Tibial nerve (tissue), 4 donors: ENCODE measurements around the gene ABI1. TPM values are rescaled to one million over a fixed set of nuclear protein-coding genes. Genes with fewer than 3 reads are reported as not detected.

ENCODE experiments used
- DNase-seq, 2 donors: peaks; one replicate each; pipeline ENCODE4 v3.0.0-alpha.2; 2019; ENCODE audit warnings: low spot score in 2 of 2
- H3K27ac ChIP-seq, 4 donors: fragments of 200-600 bp; sonication (generic) in 3 of 4; one replicate each; pipeline ENCODE4 v1.5.1; 2017 to 2019; ENCODE audit warnings: mild to moderate bottlenecking in 1 of 4
- H3K27me3 ChIP-seq, 2 donors: fragments of 200-600 bp; sonication (generic) in 1 of 2; one replicate each; pipeline versions ENCODE4 v1.5.1 to v1.6.0; 2017 to 2019
- H3K36me3 ChIP-seq, 3 donors: fragments of 200-600 bp; sonication (generic); one replicate each; pipeline ENCODE4 v1.5.1; 2018 to 2019
- H3K4me1 ChIP-seq, 4 donors: fragments of 200-600 bp; sonication (generic) in 3 of 4; one replicate each; pipeline ENCODE4 v1.5.1; 2017 to 2019
- H3K4me3 ChIP-seq, 4 donors: fragments of 200-600 bp; sonication (generic) in 3 of 4; one replicate each; pipeline ENCODE4 v1.5.1; 2017 to 2019; ENCODE audit warnings: mild to moderate bottlenecking in 1 of 4, moderate library complexity in 1 of 4
- H3K9me3 ChIP-seq, 4 donors: fragments of 200-600 bp; sonication (generic) in 3 of 4; one replicate each; pipeline ENCODE4 v1.5.1; 2017 to 2019
- EP300 ChIP-seq, 2 donors: sonication (generic); formaldehyde crosslinking; IDR thresholded peaks; one replicate each; pipeline ENCODE4 v1.6.1; 2017; ENCODE audit warnings: antibody characterized with exemption in 2 of 2, mild to moderate bottlenecking in 1 of 2
- POLR2A ChIP-seq, 2 donors: fragments of 450-650 bp; IDR thresholded peaks; one replicate each; pipeline ENCODE4 v1.6.1; 2017; ENCODE audit warnings: antibody characterized with exemption in 2 of 2, mild to moderate bottlenecking in 2 of 2, moderate library complexity in 2 of 2
- WGBS, 2 donors: methylation state at CpG; one replicate each; pipeline ENCODE4 v1.1.5; 2018; 5-methylcytosine and 5-hydroxymethylcytosine counted together
- total RNA-seq, 4 donors: library from RNA; depleted of rRNA; stranded (reverse); fragments of >200 nt; gene quantifications; one replicate each; pipeline ENCODE4 v1.1.0, GENCODE V29; 2016
- TF ChIP-seq, protein P1 (sequence below), 5 experiments: fragments of 200-600 bp in 3 of 5; fragments of 450-650 bp in 2 of 5; sonication (generic) in 3 of 5; IDR thresholded peaks; one replicate each; pipeline ENCODE4 v1.5.1; 2016 to 2019; ENCODE audit warnings: antibody characterized with exemption in 5 of 5, mild to moderate bottlenecking in 3 of 5, moderate library complexity in 2 of 5

Gene ABI1
- total RNA-seq, 4 donors from 2014 or later: 25.9 to 32.1 (median 29.9) TPM

DNA sequence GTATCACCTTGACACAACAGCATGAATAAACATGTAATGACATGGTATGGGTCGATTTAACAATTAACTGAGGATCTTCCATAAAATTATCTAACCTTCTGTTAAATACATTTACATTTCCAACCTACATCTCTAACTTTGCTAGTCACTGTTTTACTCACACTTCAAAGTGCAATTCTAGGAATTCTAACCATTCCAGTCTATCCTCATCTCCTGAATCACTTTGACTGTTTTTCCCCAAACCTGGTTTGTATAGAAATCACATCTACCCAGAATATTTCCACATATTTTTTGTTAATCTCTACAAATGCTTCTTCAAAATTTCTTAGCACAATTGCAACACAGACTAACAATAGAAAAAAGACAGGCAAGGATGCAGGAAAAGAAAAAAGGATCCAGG lies 6.2 kb downstream of the ABI1 start:
- DNase-seq: no peak
- H3K9me3 ChIP-seq: no peaks in the 10 kb centered on the region
- peaks cover 0 to 62% (median 15%) of the 10 kb centered on the region in 4 donors for H3K4me1 ChIP-seq
- TF ChIP-seq POLR2A (IDR thresholded peaks at IDR 0.05) (no peak), EP300 (IDR thresholded peaks at IDR 0.05) (no peak)
- TF ChIP-seq, protein P1, sequence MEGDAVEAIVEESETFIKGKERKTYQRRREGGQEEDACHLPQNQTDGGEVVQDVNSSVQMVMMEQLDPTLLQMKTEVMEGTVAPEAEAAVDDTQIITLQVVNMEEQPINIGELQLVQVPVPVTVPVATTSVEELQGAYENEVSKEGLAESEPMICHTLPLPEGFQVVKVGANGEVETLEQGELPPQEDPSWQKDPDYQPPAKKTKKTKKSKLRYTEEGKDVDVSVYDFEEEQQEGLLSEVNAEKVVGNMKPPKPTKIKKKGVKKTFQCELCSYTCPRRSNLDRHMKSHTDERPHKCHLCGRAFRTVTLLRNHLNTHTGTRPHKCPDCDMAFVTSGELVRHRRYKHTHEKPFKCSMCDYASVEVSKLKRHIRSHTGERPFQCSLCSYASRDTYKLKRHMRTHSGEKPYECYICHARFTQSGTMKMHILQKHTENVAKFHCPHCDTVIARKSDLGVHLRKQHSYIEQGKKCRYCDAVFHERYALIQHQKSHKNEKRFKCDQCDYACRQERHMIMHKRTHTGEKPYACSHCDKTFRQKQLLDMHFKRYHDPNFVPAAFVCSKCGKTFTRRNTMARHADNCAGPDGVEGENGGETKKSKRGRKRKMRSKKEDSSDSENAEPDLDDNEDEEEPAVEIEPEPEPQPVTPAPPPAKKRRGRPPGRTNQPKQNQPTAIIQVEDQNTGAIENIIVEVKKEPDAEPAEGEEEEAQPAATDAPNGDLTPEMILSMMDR (IDR thresholded peaks at IDR 0.05): no peak
- no peak overlapping the region for H3K4me3 ChIP-seq
- no peaks in the 10 kb centered on the region for H3K36me3 ChIP-seq
- H3K27ac ChIP-seq: no peak overlapping the region
- no peaks in the 10 kb centered on the region for H3K27me3 ChIP-seq
- WGBS, 2 donors: 81 to 90% methylated on average over 1 of the region's 1 CpG

DNA sequence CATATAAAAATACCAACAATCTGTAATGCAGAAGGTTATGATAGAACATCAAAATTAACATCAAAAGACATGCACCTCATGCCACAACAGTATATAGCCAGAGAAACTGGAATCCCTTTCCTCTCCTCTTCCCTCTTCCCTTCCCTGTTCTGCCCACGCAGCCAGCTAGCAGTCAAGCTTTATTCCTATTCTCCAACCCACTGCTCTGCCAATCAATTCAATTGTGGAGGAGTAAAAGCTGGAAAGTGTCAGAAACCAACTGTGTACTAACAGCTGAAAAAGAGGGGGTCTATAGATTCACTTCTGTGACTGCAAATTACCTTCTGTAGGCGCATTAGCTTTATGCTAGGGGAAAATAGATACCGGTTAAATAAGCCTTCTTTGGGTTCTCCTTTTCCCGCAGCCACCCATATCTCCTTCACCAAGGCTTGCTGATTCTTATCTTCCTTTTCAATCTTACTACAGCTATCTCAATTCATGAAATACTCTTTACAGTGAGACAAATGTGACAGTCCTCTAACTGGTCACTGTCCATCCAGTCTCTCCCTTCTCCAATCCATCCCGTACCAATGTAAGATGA lies 16.3 kb downstream of the ABI1 start:
- no peak overlapping the region for H3K4me3 ChIP-seq
- no peak overlapping the region for H3K27ac ChIP-seq
- TF ChIP-seq, protein P1 (IDR thresholded peaks at IDR 0.05): no peak
- TF ChIP-seq EP300 (IDR thresholded peaks at IDR 0.05) (no peak), POLR2A (IDR thresholded peaks at IDR 0.05) (no peak)
- DNase-seq: no peak
- 59 to 65% methylated on average over 5 of the region's 5 CpGs for WGBS, 2 donors
- peaks cover 0 to 46% (median 4%) of the 10 kb centered on the region in 4 donors for H3K4me1 ChIP-seq
- H3K9me3 ChIP-seq: no peaks in the 10 kb centered on the region
- no peaks in the 10 kb centered on the region for H3K27me3 ChIP-seq
- H3K36me3 ChIP-seq: no peaks in the 10 kb centered on the region

DNA sequence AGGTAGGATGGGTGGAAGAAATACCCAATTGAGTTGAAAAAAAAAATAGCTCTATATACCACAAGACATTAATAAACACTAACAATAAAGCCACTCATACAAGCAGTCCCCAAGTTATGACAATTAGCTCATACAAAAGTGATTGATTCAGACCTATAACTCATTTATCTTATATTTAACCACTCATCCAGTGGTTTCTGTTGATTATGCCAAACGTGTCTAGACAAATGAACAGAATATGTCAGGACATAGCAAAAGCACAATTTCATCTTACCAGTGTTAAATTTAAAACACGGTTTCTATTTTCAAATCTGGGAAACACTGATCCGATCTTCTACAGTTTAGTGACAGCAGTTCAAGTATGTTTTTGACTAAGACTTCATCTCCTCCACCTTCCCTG lies 17.0 kb downstream of the ABI1 start:
- no peak for DNase-seq
- no peaks in the 10 kb centered on the region for H3K27me3 ChIP-seq
- TF ChIP-seq, protein P1 (IDR thresholded peaks at IDR 0.05): no peak
- TF ChIP-seq EP300 (IDR thresholded peaks at IDR 0.05) (no peak), POLR2A (IDR thresholded peaks at IDR 0.05) (no peak)

DNA sequence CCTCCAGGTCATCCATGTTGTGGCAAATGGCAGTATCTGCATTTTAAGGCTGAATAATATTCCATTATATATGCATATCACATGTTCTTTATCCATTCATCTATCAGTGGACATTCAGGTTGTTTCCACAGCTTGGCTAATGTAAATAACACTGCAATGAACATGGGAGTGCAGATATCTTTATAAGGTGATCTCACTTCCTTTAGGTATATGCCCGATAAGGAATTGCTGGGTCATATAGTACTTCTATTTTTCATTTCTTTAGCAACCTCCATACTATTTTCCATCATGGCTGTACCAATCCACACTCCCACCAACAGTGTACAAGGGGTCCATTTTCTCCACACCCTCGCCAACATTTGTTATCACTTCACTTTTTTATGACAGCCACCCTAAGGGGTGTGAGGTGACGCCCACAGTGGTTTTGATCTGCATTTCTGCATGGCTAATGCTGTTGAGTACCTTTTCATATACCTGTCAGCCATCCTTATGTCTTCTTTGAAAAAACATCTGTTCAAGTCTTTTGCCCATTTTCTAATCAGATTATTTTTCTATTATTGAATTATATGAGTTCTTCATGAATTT lies 18.9 kb downstream of the ABI1 start:
- no peak for DNase-seq
- 86 to 99% methylated on average over 3 of the region's 3 CpGs for WGBS, 2 donors
- Histone ChIP-seq H3K36me3 (no peaks in the 10 kb centered on the region), H3K4me3 (no peak overlapping the region), H3K27ac (no peak overlapping the region), H3K4me1 (peaks cover 0 to 38% (median 4%) of the 10 kb centered on the region in 4 donors), H3K9me3 (no peaks in the 10 kb centered on the region), H3K27me3 (no peaks in the 10 kb centered on the region)
- TF ChIP-seq, protein P1 (IDR thresholded peaks at IDR 0.05): no peak
- TF ChIP-seq POLR2A (IDR thresholded peaks at IDR 0.05) (no peak), EP300 (IDR thresholded peaks at IDR 0.05) (no peak)

More for the DNA sequence above, 17.0 kb downstream of the ABI1 start:
- Histone ChIP-seq H3K9me3 (no peaks in the 10 kb centered on the region), H3K4me3 (no peak overlapping the region), H3K27ac (no peak overlapping the region), H3K36me3 (no peaks in the 10 kb centered on the region), H3K4me1 (peaks cover 0 to 38% (median 4%) of the 10 kb centered on the region in 4 donors)
- 47 to 57% methylated on average over 3 of the region's 3 CpGs for WGBS, 2 donors

DNA sequence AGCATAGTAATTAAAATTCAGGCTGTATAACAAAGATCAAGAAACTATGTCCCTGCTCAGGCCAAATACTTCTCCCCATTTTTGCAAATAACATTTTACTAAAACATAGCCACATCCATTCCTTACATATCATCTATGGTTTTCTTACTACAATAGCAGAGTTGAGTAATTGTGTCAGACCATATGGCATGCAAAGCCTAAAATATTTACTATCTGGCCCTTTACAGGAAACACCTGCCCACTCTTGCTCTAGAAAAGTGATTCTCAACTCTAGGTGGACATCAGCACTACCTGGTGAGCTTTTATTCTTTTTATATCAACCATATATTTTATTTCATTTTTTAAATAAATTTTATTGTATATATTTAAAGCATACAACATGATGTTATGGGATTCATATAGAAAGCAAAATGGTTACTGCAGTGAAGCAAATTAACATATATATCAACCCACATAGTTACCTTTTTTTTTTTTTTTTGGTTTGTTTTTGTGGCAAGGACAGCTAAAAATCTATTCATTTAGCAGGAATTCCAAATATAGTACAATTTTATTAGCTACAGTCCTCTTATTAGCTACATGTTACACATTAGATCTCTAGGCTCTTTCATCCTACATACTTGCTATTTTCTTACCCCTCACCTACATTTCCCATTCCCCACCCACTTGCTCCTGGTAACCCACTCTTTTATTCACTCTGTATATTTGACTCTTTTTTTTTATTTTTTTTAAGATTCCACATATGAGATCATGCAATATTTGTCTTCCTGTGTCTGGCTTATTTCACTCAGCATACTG lies 19.6 kb downstream of the ABI1 start:
- Histone ChIP-seq H3K9me3 (no peaks in the 10 kb centered on the region), H3K4me1 (peaks cover 0 to 38% (median 4%) of the 10 kb centered on the region in 4 donors), H3K27me3 (no peaks in the 10 kb centered on the region), H3K27ac (no peak overlapping the region), H3K4me3 (no peak overlapping the region), H3K36me3 (no peaks in the 10 kb centered on the region)
- TF ChIP-seq, protein P1 (IDR thresholded peaks at IDR 0.05): no peak
- no peak for TF ChIP-seq POLR2A (IDR thresholded peaks at IDR 0.05)
- no peak for TF ChIP-seq EP300 (IDR thresholded peaks at IDR 0.05)
- no peak for DNase-seq
